ENCODE data around the gene TMCC1.

TMCC1 gene

DNA sequence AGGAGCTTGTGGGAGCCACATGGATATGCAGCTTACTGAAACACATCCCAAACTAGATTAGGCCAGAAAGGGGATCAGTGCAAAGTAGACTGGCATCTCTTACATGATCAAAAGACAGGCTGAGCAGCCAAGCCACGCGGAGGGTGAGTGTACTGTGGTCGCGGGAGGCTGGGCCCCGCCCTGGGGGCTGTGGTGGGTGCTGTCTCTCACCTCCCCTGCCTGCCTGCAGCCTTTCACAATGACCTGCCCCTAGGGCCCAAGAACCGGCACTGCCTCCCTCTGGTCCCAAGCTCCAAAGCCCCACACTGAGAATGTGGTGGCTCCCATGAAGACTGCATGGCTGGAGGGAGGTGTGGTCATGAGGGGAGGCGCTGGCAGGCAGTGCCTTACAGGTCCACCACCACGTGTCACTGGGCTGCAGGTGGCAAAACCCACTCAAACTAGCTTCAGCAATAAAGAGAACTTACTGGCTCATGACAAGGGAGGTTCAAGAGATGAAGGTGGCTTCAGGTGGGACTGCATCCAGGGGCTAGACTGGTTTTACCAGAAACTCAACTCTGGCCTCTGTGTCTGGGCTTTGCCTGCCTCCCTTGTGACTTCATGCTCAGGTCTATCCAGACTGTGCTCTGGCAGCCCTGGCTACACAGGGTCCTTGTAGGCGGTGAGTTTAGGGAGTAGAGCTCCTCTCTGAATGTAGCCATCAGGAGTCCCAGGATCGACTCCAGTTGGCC lies 259.6 kb downstream of the TMCC1 start:
- no peak for TF ChIP-seq BACH2 (CRISPR knock-in tag; IDR thresholded peaks at IDR 0.05; ENCODE audit: borderline replicate concordance)
- TF ChIP-seq ISL1 (CRISPR knock-in tag; IDR thresholded peaks at IDR 0.05): no peak
- TF ChIP-seq OSR1 (CRISPR knock-in tag; IDR thresholded peaks at IDR 0.05): no peak
- TF ChIP-seq ZFP3 (CRISPR knock-in tag; IDR thresholded peaks at IDR 0.05): no peak
- TF ChIP-seq, protein P1, sequence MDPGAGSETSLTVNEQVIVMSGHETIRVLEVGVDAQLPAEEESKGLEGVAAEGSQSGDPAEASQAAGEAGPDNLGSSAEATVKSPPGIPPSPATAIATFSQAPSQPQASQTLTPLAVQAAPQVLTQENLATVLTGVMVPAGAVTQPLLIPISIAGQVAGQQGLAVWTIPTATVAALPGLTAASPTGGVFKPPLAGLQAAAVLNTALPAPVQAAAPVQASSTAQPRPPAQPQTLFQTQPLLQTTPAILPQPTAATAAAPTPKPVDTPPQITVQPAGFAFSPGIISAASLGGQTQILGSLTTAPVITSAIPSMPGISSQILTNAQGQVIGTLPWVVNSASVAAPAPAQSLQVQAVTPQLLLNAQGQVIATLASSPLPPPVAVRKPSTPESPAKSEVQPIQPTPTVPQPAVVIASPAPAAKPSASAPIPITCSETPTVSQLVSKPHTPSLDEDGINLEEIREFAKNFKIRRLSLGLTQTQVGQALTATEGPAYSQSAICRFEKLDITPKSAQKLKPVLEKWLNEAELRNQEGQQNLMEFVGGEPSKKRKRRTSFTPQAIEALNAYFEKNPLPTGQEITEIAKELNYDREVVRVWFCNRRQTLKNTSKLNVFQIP (CRISPR knock-in tag; IDR thresholded peaks at IDR 0.05; ENCODE audit: borderline replicate concordance, low read depth): no peak
- TF ChIP-seq ZNF8 (CRISPR knock-in tag; IDR thresholded peaks at IDR 0.05): no peak
- TF ChIP-seq TCF4 (CRISPR knock-in tag; IDR thresholded peaks at IDR 0.05; ENCODE audit: borderline replicate concordance): no peak
- TF ChIP-seq, protein P2, sequence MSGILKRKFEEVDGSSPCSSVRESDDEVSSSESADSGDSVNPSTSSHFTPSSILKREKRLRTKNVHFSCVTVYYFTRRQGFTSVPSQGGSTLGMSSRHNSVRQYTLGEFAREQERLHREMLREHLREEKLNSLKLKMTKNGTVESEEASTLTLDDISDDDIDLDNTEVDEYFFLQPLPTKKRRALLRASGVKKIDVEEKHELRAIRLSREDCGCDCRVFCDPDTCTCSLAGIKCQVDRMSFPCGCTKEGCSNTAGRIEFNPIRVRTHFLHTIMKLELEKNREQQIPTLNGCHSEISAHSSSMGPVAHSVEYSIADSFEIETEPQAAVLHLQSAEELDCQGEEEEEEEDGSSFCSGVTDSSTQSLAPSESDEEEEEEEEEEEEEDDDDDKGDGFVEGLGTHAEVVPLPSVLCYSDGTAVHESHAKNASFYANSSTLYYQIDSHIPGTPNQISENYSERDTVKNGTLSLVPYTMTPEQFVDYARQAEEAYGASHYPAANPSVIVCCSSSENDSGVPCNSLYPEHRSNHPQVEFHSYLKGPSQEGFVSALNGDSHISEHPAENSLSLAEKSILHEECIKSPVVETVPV (CRISPR knock-in tag; IDR thresholded peaks at IDR 0.05): no peak
- ATAC-seq: no peak

DNA sequence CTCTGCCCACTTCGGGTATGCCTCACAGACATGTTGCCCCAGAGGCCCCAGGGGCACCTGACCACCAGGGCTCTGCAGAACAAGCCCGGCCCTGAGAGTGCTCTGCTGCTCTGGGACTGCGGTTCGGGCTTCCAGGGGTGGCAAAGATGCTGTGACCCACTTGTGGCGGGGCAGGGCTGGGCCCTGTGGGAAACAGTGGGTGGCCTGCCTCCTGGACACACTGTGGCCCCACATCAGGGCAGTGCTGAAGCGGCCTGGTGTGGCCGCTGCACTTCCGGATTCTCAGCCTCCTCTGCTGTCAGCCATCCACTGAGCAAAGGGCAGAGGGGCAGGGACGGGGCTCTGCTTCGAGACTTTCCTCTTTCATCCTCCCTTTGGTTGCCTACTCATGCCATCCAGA lies 260.5 kb downstream of the TMCC1 start:
- TF ChIP-seq ARNTL (CRISPR knock-in tag; IDR thresholded peaks at IDR 0.05; ENCODE audit: borderline replicate concordance, low read depth) (no peak), ZFP3 (CRISPR knock-in tag; IDR thresholded peaks at IDR 0.05) (no peak), SNAI2 (CRISPR knock-in tag; IDR thresholded peaks at IDR 0.05) (no peak), ZC3H10 (CRISPR knock-in tag; IDR thresholded peaks at IDR 0.05) (no peak), ZNF70 (CRISPR knock-in tag; IDR thresholded peaks at IDR 0.05) (no peak), ESRRG (CRISPR knock-in tag; IDR thresholded peaks at IDR 0.05) (no peak), ZNF565 (CRISPR knock-in tag; conservative IDR thresholded peaks at IDR 0.05; ENCODE audit: low read depth) (no peak), ZFP30 (CRISPR knock-in tag; IDR thresholded peaks at IDR 0.05) (no peak), OSR1 (CRISPR knock-in tag; IDR thresholded peaks at IDR 0.05) (no peak), RARB (CRISPR knock-in tag; IDR thresholded peaks at IDR 0.05) (no peak), TCF4 (CRISPR knock-in tag; IDR thresholded peaks at IDR 0.05; ENCODE audit: borderline replicate concordance) (no peak), ISL1 (CRISPR knock-in tag; IDR thresholded peaks at IDR 0.05) (no peak), BACH2 (CRISPR knock-in tag; IDR thresholded peaks at IDR 0.05; ENCODE audit: borderline replicate concordance) (no peak), TOX (CRISPR knock-in tag; IDR thresholded peaks at IDR 0.05; ENCODE audit: borderline replicate concordance) (no peak), TSHZ2 (CRISPR knock-in tag; IDR thresholded peaks at IDR 0.05) (no peak), CSDC2 (CRISPR knock-in tag; IDR thresholded peaks at IDR 0.05) (no peak), PPARA (CRISPR knock-in tag; IDR thresholded peaks at IDR 0.05; ENCODE audit: borderline replicate concordance) (no peak)
- TF ChIP-seq, protein P1 (CRISPR knock-in tag; IDR thresholded peaks at IDR 0.05; ENCODE audit: borderline replicate concordance, low read depth): no peak
- TF ChIP-seq, protein P3, sequence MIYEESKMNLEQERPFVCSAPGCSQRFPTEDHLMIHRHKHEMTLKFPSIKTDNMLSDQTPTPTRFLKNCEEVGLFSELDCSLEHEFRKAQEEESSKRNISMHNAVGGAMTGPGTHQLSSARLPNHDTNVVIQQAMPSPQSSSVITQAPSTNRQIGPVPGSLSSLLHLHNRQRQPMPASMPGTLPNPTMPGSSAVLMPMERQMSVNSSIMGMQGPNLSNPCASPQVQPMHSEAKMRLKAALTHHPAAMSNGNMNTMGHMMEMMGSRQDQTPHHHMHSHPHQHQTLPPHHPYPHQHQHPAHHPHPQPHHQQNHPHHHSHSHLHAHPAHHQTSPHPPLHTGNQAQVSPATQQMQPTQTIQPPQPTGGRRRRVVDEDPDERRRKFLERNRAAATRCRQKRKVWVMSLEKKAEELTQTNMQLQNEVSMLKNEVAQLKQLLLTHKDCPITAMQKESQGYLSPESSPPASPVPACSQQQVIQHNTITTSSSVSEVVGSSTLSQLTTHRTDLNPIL (CRISPR knock-in tag; IDR thresholded peaks at IDR 0.05; ENCODE audit: low read depth): no peak
- ATAC-seq: no peak

GRCh38 chr3:129632556-129632955 lies 261.0 kb downstream of the TMCC1 start:
- TF ChIP-seq ZC3H10 (CRISPR knock-in tag; IDR thresholded peaks at IDR 0.05) (no peak), ZNF565 (CRISPR knock-in tag; conservative IDR thresholded peaks at IDR 0.05; ENCODE audit: low read depth) (no peak), PPARA (CRISPR knock-in tag; IDR thresholded peaks at IDR 0.05; ENCODE audit: borderline replicate concordance) (no peak), TOX (CRISPR knock-in tag; IDR thresholded peaks at IDR 0.05; ENCODE audit: borderline replicate concordance) (no peak), TCF4 (CRISPR knock-in tag; IDR thresholded peaks at IDR 0.05; ENCODE audit: borderline replicate concordance) (no peak), ZNF8 (CRISPR knock-in tag; IDR thresholded peaks at IDR 0.05) (no peak), ESRRG (CRISPR knock-in tag; IDR thresholded peaks at IDR 0.05) (no peak), ZNF70 (CRISPR knock-in tag; IDR thresholded peaks at IDR 0.05) (no peak), BACH2 (CRISPR knock-in tag; IDR thresholded peaks at IDR 0.05; ENCODE audit: borderline replicate concordance) (no peak)
- TF ChIP-seq, protein P1 (CRISPR knock-in tag; IDR thresholded peaks at IDR 0.05; ENCODE audit: borderline replicate concordance, low read depth): no peak
- TF ChIP-seq, protein P2 (CRISPR knock-in tag; IDR thresholded peaks at IDR 0.05): no peak
- ATAC-seq: no peak
